ENCODE data around the gene PHAX.
"Not testable (repeated sequence)": the region's sequence is repeated elsewhere in the genome, so short reads cannot be mapped to it uniquely, and the experiment has no call there.

Gene PHAX, protein sequence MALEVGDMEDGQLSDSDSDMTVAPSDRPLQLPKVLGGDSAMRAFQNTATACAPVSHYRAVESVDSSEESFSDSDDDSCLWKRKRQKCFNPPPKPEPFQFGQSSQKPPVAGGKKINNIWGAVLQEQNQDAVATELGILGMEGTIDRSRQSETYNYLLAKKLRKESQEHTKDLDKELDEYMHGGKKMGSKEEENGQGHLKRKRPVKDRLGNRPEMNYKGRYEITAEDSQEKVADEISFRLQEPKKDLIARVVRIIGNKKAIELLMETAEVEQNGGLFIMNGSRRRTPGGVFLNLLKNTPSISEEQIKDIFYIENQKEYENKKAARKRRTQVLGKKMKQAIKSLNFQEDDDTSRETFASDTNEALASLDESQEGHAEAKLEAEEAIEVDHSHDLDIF

GRCh38 chr5:126600631-126601511 is at the start of gene PHAX:
Gene PHAX, plus strand, starts transcription at chr5:126600947. Its CDS starts 16 bp downstream, at chr5:126600963.
- DNase-seq = peak; percentile 64

DNA sequence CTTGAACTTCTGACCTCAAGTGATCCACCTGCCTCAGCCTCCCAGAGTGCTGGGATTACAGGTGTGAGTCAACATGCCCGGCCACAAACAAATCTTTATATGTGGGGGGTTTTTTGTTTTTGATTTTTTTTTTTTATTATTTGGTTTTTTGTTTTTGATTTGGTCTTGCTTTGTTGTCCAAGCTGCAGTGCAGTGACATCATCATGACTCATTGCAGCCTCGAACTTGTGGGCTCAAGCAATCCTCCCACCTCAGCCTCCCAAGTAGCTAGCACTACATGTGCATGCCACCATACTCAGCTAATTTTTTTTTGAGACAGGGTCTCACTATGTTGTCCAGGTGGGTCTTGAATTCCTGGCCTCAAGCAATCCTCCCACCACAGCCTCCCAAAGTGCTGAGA is 48.1 kb upstream of the PHAX start:
- DNase-seq = no peak

DNA sequence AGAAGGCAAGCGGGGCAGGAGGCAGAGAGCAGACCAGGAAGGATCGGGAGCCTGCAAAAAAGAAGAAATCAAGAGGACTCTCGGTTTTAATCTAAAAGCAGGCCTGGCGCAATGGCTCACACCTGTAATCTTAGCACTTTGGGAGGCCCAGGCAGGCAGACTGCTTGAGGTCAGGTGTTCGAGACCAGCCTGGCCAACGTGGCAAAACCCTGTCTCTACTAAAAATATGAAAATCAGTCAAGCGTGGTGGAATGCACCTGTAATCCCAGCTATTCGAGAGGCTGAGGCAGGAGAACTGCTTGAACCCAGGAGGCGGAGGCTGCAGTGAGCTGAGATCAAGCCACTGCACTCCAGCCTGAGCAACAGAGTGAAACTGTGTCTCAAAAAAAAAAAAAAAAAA is 45.6 kb upstream of the PHAX start:
- not testable (repeated sequence) for DNase-seq

- no peak for DNase-seq
Measured at GRCh38 chr5:126561908-126562307, 38.8 kb upstream of the PHAX start.

GRCh38 chr5:126562823-126563222 is 37.9 kb upstream of the PHAX start:
- no peak for DNase-seq

DNA sequence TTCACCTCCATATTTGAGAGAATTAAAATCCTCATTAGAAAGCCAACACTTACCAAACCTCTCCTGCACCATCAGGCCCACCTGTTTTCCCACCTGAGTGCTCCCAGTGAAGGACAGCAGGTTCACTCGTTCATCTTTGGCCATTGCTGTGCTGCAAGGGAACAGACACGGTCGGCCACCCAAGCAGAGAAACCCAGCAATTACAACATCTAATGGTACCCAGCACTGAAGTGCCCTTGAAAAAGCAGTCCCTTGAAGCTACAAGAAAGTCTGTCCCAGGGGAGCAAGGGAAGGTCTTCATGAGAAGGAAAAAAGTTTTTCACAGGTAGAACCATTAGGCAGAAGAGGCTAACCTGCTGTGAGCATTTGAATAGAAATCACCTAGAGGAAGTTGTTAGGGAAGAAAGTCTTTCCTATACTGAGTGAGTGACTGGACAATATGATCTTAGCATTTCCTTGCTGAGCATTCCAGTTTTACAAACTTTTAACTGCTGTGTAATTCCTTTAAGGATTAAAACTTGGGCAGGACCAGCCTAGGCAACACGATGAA is 32.5 kb upstream of the PHAX start:
- no peak for DNase-seq

GRCh38 chr5:126575644-126576043 is 25.1 kb upstream of the PHAX start:
- DNase-seq = no peak

GRCh38 chr5:126576974-126577373 is 23.8 kb upstream of the PHAX start:
- DNase-seq = no peak

GRCh38 chr5:126577415-126577814 is 23.3 kb upstream of the PHAX start:
- no peak for DNase-seq

DNA sequence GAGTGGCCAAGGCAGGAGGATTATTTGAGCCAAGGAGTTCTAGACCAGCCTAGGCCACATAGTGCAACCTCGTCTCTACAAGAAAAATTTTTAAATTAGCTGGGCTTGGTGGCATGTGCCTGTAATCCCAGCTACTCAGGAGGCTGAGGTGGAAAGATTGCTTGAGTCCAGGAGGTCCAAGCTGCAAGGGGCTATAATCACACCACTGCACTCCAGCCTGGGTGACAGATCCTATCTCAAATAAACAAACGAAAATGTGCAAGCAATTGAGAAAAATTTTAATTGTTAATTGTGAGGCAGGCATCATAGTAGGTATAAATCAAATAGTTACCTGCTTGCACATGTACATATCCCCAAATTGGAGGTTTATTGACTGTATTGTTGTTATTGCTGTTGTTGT is 21.0 kb upstream of the PHAX start:
- DNase-seq = no peak

GRCh38 chr5:126583761-126584160 is 17.0 kb upstream of the PHAX start:
- no peak for DNase-seq

DNA sequence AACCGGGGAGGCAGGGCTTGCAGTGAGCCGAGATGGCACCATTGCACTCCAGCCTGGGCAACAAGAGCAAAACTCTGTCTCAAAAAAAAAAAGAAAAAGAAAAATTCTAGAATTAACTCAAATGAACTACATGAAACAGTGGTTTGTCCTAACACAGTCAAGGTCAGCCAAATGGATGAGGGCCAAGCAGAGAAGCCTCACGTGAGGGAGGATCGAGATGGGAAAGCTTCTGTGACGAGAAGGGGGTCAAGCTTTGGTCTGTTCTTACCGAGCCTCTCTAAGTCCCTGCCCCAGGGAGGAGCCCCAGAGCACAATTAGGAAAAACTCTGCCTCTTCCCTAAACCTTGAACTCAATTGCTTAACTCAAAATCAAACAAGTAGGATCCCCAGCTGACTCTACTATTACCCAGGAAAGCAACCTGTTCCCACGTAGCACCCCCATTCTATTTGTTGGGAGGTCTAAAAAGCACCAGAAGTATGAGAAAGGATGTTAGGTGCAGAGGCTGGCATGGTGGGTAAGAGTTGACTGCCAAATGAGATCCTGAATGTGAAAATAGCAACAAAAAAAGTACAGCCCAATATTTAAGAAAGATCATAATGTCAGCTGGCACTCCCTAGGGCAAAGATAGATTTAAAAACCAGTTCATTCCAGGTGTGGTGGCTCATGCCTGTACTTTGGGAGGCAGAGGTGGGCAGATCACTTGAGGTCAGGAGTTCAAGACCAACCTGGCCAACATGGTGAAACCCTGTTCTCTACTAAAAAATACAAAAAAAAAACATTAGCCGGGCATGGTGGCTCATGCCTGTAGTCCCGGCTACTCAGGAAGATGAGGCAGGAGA is 13.0 kb upstream of the PHAX start:
- DNase-seq = no peak

DNA sequence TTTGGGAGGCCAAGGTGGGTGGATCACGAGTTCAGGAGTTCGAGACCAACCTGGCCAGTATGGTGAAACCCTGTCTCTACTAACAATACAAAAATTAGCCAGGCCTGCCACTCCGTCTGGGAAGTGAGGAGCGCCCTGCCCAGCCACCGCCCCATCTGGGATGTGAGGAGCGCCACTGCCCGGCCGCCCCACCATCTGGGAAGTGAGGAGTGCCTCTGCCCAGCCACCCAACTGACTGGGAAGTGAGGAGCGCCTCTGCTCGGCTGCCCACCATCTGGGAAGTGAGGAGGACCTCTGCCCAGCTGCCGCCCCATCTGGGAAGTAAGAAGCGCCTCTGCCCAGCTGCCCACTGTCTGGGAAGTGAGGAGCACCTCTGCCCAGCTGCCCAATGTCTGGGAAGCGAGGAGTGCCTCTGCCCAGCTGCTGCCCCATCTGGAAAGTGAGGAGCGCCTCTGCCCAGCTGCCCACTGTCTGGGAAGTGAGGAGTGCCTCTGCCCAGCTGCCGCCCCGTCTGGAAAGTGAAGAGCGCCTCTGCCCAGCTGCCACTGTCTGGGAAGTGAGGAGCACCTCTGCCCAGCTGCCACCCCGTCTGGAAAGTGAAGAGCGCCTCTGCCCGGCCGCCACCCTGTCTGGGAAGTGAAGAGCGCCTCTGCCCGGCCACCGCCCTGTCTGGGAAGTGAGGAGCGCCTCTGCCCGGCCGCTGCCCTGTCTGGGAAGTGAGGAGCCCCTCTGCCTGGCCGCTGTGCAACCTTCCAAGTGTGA is 11.0 kb upstream of the PHAX start:
- DNase-seq = no peak

GRCh38 chr5:126591549-126591948 is 9.2 kb upstream of the PHAX start:
- DNase-seq = no peak

DNA sequence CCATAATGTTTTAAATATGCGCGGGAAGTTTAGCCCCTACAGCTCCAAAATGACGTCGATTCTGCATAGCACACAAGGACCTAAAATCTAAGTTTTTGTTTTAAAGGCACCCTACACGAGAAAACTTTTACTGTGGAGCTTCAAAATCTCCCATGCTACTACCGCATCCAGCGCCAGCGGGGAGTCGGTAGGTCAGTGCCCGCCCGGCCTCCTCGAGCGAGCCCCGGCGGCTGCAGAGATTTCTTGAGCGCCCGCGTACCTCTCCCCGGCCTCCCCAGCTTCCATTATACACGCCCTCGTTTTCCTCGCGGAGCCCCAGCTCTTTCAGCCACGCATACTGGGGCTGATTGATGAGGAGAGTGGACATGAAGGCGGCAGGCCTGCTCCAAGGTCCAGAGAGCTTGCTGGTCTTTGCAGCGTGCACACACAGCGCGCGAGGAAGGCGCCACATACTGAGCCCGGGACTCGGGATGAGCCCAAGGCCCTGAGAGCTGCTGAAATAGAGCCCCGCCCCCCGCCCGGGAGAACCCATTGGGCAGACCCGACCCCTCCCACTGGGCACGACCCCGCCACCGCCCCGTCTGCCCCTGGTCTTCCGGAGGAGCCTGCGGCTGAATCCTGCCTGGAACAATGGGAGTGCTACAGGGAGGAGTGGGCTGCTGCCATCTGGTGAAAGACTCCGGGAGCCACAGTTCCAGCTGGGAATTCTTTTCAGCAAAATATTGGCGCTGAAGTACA is 5.8 kb upstream of the PHAX start, which contains the start of gene ALDH7A1:
Gene ALDH7A1, minus strand, starts transcription at position 472 of the 738 bp plus-strand sequence. Its CDS starts 21 bp downstream, at position 451.
- DNase-seq = no peak

DNA sequence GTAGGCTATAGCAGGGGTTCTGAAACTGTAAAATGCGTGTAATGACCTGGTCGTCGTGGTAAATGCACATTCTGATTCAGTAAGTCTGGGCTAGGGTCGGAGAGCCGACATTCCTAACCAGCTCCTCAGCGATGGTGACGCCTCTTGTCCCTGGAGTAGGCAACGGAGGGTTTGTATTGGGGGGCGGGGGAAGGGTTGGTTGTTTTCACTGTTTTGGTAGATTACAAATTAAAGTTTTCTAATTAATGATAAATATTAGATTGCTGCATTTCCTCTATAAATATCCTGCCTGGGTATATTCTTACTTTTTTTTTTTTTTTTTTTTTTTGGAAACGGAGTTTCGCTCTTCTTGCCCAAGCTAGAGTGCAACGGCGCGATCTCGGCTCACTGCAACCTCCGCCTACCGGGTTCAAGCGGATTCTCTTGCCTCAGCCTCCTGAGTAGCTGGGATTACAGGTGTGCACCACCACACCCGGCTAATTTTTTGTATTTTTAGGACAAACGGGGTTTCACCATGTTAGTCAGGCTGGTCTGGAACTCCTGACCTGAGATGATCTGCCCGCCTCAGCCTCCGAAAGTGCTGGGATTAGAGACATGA is 5.2 kb upstream of the PHAX start:
- DNase-seq = no peak

GRCh38 chr5:126597156-126597555 is 3.6 kb upstream of the PHAX start:
- DNase-seq = no peak

GRCh38 chr5:126599499-126599898 is 1.2 kb upstream of the PHAX start:
- no peak for DNase-seq

- not testable (repeated sequence) for DNase-seq
Measured at GRCh38 chr5:126599971-126600630, 646 bp upstream of the PHAX start.

DNA sequence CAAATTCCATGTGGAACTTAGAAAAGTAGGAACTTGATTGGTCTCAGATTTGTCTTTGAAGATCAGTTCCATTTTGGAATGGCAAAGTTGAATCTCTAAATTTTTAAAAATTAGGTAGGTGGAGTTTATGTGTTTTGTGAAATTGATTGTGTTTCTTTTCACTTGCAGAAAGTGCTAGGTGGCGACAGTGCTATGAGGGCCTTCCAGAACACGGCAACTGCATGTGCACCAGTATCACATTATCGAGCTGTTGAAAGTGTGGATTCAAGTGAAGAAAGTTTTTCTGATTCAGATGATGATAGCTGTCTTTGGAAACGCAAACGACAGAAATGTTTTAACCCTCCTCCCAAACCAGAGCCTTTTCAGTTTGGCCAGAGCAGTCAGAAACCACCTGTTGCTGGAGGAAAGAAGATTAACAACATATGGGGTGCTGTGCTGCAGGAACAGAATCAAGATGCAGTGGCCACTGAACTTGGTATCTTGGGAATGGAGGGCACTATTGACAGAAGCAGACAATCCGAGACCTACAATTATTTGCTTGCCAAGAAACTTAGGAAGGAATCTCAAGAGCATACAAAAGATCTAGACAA is 2.8 kb downstream of the PHAX start:
- DNase-seq = no peak

Data from NK-92 treated with Interleukin-12 subunit alpha and Interleukin-12 subunit beta, amount 100 ng/mL, for 24 hours (cell line).